Hepatic stellate cell (primary cell): Measurements from ENCODE around the gene NPAS3.

Experiments used
- DNase-seq: peaks from one replicate; pipeline ENCODE4 v3.0.0; 2011; ENCODE audit warnings: low spot score

The NPAS3 gene

DNA sequence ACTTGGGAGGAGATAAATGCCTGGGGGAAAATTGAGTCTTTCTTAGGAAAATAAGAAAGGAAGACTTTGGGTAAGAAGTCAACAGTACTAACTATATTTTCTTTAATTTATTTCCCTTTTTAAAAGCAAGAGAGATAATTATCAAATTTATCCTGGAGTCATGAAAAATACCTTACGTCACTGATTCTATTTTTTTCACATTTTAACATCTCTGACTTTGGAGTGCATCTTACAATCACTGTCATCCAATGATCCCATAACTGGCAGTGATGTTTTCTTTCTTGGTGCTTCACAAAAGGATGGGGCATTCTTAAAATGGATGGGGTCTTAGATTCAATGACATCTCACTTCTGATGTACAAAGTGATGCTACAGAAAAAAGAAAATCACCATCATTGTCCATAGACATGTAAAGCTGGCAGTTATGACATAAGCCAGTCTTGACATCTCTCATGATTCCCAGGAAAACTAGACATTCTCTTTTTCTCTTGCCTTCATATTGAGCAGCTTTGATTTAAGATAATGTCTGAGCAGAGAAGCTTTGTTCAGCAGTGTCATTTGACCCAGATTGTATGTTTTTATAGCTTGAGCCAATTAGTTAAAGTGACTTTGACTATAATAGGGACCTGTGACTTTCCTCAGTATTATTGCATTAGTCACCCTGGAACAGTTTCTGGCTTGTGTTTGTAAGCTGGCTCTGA is 776.0 kb downstream of the NPAS3 start:
- DNase-seq: no peak

DNA sequence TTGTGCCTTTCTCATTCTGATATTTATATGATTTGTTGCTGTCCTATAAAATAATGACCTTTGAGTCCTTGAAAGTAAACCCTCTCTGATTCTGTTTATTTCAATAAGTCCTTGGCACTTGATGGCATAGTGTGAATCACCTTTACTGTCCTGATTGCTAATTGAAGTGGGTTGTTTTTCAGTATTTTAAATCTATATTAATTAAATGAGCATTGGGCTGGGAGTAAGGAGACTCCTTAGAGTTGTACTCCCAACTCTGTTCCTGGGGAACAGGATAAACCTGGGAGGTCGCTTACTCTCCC is 776.5 kb downstream of the NPAS3 start:
- no peak for DNase-seq

DNA sequence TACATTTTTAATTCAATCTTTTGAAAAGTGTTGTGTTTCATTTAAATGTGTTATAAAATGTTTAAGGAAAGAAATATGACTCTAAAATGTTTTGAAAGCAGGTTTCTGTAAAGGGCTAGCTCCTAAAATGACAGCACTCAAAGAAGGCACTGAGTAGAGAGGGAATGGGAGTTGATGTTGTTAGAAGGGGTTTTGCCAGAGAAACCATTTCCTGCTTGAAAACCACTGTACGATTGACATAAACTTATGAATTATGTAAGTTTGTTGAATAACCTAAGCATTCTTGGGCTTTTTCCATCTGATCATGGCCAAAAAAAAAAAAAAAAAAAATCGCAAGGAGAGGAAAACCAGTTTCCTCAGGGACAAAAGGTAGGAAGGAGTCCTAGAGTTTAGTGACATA is 778.2 kb downstream of the NPAS3 start:
- DNase-seq: no peak

DNA sequence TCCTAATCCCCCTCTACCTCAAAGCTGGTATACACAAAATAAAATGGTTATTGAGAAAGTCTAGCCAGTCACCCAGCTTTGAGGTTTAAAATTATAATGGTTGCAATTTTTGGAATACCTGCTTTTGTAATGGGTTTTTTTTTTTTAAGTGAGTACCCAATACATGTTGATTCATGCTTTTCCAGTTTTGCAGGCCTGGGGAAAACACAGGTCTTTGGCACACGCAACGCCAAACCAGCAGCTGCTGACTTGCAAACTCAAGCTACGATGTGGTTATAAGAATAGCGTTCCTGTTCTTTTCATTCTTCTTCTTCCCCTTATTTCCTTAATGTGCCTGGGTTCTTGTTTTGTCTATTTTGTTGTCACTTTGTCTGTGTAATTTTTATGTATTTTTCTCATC is 779.2 kb downstream of the NPAS3 start:
- no peak for DNase-seq

DNA sequence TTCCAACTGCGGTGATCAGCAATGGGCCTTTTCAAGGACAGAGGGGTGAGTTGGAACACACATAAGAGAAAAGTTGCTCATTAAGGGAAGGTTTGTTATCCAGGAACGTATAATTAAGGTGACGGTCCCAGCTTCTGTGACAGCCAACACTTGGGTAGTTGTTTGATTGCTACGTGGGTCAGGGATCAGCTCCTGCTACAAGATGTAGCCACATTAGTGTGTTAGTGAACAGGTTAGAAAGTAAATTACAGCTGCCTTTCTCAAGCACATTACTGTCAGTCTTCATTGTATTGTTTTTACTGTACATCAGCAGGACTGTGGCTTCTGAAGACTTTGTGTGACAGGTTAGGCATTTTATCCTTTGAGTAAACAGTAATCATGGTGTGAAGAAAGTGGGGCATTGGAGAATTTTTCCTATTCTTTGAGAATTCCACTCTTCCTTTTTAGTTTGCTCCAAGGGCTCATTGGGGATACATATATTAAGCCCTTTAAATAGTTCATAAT is 781.7 kb downstream of the NPAS3 start:
- DNase-seq: no peak

DNA sequence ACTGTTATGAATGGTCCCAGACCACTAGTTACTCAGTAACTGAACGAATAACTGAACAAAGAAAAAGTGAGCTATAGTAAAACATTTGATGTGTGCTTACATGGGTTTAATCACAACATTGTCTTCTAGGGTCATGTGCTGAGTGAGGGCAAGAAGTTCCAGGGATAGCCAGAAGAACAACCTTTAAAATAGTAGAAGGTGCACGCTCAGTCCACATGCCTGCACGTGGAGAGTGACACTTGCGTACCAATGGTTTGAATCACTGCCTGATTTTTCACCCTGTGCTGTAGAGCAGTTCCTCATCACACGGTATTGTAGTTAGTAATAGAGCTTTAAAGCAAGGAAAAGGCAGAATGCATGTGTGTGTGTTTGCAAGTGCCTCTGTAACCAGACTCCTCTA is 788.0 kb downstream of the NPAS3 start:
- no peak for DNase-seq

DNA sequence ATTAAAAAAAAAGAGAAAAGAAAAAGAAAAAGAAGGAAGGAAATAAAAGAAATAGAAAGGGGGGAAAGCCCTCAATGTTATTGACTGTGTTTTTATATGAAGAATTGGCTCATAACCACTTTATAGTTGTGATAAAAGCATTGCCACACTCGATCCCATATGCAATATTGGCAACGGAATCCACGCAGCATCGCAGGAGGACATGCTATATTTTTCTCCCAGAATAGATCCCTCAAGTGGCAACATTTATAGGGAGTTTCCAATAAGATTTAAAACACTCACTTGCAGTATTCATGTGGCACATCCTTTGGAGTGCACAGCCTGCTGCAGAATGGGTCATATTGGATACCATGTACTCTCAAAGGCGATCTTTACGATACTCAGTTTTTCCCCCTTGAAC is 788.9 kb downstream of the NPAS3 start:
- no peak for DNase-seq

DNA sequence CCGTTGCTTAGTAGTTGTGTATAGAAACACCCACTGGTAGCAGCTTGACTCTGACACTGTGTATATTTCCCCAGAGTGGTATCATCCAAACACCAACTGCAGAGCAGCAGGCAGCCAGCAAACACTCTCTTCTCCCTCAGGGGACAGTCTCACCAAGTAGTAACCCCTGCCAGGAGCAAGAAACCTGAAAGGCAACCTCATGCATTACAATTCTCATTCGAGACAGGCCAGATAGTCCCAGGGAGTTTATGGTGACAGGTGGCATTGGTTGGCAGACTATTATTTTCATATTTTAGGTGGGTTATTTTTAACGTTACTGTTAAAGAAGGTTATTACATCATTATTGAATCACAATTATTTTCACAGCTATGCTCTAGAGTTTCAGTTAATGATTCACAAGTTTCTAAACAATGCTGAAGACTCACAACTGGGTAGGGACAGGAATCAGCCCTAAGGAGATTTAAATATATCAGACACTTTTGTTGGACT is 789.4 kb downstream of the NPAS3 start:
- no peak for DNase-seq

DNA sequence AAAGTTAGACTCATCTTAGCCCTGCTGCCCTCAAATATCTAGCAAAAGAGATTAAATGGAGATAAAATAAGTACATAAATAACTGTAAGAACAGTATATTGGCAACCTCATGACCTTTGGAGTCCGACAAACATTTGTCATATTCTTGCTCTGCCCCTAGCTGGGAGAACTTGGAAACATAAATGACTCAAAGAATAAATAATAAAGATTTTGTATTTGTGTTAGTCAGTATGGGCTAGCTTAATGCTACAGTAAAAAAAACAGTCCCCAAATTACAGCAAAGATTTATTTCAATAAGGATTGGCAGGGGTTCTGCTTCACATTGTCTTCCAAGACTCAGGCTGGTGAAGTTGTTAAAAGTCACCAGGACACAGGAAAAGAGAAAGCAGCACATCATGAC is 791.5 kb downstream of the NPAS3 start:
- DNase-seq: no peak

DNA sequence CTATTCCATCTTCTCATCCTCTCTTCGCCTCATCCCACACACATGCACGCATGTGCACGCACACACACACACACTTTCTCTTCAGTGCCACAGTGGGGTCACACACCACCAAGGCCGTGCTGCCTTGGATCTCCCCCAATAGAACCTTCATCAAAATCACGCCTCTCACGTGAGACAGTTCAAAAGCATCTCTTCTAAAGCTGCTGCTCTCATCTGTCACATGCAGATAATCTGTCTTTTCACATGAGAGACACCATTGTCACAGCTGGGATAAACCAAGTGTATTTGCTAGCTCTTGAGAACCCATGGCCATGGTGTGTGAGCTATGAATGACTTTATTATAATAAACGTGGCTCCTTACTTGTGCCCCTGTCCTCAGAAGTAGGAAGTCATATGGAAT is 793.5 kb downstream of the NPAS3 start:
- no peak for DNase-seq

DNA sequence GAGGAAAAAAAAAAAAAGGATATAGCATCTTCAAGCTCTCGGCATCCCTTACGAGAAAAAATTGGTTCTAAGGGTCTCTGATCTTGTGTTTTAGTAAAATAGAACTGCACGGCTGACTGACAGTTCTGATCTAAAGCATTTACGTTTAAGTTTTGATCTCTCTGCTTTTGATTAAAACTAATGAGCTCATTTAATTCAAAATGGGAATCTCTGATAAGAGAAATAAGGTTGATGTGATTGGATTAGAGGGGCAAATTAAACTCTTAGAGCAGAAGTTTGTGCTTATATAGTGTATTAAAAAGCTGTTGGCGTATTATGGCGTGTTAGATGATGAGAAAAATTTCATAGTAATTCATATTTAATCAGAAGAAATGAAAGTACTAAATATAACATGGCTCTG is 794.6 kb downstream of the NPAS3 start:
- DNase-seq: no peak

DNA sequence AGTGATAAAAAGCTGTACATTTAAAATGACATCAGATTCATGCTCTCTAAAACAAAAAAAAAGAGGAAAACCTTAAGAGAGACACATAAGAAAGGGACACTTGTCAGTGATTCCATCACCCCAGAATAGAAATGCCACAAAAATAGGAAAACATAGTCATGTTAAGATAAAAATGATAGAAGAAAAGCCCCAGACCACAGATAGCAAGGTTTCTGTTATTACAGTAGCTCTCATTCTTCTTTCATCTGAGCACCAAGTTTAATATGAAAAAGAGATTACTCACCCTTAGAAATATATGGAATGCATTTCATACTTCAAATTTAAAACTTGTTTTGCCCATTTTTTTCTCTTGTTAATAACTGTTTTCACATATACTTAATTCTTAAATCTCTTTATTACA is 795.0 kb downstream of the NPAS3 start:
- no peak for DNase-seq

DNA sequence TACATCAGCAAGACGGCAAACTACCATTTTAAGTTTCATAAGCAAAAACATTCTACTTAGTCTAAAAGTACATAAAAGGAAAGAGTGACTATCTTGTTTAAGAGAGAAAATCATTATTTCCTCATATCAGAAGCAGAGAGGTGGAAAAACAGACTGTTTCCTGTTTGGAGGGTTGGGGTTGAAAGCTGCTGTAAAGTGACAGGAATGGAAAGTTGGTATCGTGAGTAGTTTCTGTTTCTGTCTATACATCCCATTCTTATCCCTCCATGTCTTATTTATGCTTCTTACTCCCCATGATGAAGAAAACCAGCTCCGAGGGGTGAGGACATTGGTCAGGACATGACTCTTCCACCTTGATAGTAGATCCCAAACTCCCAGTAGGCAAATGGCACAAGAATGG is 795.7 kb downstream of the NPAS3 start:
- DNase-seq: no peak

DNA sequence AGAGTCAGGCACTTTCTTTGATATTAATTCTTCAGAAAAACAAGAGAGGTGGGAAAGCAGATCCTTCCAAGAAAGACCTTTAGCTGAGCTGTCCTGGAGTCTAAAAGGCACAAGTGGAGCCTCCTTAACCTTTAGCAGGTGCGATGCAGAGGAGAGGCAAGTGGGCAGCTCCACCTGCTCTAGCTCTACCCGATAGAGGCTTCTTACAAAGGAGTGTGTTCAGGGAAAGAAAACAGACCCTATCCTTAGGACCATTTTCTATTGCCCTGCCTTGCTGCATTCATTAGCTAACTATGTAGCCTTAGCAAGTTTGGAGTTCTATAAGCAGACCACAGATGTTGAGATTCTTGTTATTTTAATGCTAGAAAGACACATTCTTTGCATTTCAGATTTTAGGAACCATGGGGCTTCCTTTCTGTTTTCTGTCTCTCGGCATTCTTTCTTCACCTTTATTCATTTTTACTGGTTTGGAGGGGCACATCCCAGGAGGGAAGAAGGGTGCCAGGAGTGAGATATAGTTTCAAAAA is 797.7 kb downstream of the NPAS3 start:
- no peak for DNase-seq

DNA sequence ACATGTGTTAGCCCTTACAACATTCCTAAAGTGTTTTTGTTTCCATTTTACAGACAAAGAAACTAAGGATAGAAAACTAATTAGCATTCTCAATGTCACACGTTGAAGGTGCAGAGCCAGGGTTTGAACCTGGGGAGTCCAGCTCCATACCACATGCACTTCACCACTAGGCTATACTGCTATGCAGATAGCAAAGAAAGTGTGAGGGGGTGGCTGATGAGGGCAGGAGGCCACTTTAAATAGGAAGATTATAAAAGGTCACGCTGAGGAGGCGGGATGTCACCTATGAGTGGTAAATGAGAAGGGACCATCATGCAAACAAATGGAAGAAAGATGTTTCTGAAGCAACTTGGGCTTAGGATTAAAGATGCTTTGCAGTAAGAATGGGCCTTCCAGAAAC is 798.3 kb downstream of the NPAS3 start:
- no peak for DNase-seq

DNA sequence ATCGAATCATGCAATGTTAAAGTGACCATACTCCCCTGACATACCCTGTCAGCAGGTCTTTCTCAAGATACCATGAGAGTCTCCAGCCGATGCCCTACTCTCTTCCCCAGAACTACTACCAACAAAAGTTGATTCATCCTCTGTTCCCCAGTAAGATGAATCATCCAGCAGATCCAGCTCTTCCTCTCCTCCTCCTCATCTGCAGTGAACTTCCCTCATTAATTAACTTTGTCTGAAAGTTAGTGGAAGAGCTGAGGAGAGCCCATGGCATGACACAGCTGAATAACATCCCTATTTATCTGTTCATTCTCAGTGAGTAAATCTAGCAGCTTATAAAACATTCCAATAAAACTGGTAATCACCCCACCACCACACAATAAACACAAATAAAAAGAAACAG is 798.8 kb downstream of the NPAS3 start:
- DNase-seq: no peak

DNA sequence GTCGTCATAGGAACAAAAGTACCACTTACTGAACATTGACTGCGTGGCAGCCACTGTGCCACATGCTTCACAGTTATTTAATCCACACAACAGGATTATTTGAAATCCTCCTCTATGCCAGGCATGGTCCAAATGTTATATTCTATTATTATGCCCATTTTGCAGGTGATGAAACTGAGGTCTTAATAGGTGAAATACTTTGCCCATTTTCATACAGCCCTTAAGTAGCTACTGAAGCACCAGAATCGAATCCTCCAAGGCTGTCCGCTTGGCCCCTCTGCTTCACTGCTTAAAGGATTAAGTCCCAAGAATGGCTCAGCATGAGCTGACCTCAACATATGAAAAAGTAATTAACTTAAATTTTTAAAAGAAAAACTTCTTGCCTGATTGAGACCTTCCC is 799.4 kb downstream of the NPAS3 start:
- no peak for DNase-seq

DNA sequence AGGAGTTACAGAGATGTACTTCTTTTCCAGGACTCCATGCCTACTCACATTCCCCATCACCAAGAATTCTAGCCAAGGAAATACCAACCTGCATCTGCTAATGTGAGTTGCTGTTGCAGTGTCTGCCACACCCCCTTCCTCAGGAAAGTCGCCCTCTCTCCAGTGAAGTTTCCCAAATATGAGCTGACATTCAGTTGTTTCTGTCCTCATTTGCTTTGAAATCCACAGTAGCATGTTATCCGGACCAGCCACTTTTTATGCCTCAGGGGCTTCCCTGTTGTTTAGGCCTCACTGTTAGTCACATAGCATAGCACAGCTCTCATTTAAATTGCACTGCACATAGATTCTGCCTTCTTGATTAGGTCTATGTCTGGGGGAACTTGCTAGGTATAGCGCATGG is 799.8 kb downstream of the NPAS3 start:
- no peak for DNase-seq

DNA sequence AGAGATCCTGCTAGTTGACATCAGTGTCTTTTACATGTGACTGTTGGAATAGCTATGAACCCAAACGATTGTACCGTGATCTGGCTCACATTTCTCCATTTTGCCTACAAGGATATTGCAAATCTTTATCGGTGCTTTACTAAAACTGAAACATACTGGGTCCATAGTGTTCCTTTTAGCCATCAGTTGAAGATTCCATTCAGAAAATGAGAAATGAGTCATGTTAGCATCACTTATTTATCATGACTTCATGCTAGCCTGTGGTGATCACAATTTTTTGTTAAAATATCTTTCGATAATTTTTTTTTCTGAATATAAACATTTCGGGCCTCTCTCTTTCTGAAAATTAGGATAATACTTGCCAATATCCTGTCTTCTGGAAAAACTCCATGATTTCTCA is 801.9 kb downstream of the NPAS3 start:
- no peak for DNase-seq

DNA sequence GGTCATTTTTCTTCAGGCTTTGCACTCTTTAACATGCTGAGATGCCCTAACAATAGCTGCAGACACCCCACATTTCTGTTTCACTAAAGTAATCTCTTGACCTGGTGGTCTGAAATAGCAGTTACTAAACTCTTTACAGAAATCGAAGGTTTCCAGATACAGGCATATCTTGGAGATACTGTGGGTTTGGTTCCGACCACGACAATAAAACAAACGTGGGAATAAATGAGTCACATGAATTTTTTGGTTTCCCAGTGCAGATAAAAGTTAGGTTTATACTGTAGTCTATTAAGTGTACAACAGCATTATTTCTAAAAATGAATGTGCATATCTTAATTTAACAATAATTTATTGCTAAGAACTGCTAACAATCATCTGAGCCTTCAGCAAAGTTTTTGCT is 803.5 kb downstream of the NPAS3 start:
- no peak for DNase-seq

DNA sequence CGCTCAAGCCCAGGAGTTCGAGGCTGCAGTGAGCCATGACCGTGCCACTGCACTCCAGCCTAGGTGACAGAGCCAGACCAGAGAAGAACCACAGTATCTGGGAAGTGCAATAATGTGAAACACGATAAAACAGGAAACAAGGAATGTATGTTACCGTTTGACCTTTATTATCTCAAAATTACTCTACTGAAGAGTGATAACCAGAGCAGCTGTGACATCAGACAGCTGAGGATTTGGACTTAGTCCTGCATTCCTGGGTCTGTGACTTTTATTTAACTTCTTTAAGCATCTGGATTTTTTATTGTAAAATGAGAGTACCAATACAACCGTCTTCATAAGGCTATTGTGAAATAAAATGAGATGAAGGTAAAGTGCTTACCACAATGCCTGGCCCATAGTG is 806.5 kb downstream of the NPAS3 start:
- DNase-seq: no peak

DNA sequence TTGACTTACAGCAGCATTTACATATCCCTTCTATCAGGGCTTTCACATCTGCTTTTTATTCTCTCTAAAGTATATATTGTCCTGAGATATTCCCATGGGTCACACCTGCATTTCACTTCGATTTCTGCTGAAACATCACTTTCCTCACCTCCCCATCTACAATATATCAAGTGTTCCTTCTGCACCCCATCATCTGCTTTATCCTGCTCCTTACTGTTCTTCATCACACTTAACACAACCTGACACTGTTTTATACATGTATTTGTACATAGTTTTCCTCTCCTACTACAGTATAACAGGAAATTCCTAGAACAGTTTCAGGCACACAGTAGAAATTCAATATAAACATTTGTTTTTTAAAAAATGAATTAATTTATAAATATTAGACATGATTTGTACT is 809.1 kb downstream of the NPAS3 start:
- no peak for DNase-seq

DNA sequence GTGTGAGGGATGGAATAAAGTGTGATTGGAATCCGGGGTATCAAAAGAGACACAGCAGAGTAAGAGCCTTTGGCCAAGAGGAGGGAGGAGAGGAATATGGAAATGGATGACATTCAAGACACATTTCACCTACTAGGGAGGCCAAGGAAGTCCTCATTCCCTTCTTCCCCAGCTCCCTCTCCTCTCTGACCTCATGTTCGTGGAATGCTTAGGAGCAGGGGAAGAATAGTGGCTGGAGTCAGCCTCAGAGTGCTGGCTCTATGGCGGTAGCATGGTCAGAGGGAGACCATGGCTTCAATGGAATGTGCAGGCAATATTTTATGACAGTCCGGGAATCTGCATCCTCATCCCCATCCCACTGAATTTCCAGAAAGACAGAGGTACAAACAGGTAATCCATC is 815.6 kb downstream of the NPAS3 start:
- no peak for DNase-seq

DNA sequence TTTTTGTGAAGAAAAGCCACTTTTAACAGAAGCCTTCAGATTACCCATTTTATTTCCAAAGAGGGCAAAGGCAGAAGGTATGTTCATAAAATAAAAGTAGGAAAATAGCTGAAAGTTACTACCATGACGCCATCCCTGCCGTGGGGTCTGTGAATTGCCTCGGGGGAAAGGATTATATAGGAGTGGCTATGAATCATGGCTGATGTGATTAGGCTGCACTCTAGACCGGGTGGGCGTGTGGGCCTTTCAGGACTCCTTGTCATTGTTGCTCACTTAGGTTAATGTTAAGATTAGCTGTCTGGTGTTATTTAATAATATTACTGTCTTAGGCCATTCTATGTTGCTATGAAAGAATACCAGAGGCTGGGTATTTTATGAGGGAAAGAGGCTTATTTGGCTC is 816.7 kb downstream of the NPAS3 start:
- no peak for DNase-seq
